ENCODE results near the gene TIAL1.
"Not testable (repeated sequence)": the region's sequence is repeated elsewhere in the genome, so short reads cannot be mapped to it uniquely, and the experiment has no call there.

TIAL1 gene

GRCh38 chr10:119549247-119549999, 47.3 kb downstream of the TIAL1 start:
- no peak for DNase-seq (ENCODE audit: low read depth)

- no peak for DNase-seq (ENCODE audit: low read depth)
These were observed 50.8 kb downstream of the TIAL1 start for GRCh38 chr10:119546009-119546408.

DNA sequence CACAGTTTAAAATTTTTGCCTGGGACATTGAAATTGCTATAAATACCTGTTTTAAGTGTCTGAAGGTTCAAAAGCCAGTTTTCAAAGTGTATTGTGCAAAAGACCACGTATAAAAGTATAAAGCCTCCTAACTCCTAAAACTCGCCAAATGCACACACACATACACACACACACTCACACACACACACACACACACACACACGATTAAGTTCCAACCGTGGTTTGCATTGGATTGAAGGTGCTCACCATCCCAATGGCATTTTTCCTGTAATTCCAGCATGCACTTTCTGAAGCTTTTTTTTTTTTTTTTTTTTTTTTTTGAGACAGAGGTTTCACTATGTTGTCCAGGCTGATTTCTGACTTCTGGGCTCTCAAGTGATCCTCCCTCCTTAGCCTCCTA, 51.5 kb downstream of the TIAL1 start:
- no peak for DNase-seq (ENCODE audit: low read depth)

DNA sequence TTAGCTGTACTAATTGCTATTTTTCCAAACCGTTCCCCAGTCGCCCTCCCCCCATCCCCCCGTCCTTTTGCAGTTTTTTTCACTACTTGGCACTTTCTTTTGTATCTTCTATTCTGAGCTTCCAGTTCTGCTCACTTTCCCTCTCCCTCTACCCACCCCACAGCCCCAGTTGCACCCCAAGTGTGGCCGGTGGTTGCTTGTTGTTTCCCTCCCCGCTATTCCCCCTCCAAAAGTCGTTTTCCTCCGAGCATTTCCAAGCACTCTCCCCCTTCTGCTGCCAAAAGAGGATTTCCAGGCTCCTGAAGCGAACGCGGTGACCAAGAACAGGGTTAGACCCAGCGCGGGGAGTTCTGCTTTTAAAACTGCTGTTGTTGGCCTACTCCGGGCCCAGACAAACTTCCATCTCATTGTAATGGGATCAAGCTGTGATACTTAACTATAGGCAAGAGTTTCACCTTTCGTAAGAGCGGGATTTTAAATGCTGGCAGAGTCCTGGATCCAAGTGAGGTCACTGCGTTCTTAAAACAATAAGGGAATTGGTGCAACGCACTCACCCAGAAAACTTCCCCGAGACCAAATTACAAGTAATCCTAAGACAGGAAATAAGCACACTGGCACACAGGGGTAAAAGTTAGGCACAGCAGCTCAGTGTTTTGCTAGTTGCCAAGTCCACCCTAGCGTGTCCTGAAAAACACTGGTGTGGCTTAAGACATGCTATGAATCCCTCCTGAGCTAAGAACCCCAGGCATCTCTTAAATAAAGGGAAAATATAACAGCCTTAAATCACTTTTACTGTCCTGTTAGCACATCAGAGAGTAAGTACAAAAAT, 52.7 kb downstream of the TIAL1 start:
- no peak for DNase-seq (ENCODE audit: low read depth)

GRCh38 chr10:119542988-119543813, 53.6 kb downstream of the TIAL1 start:
- DNase-seq (ENCODE audit: low read depth), result peak; percentile 59

DNA sequence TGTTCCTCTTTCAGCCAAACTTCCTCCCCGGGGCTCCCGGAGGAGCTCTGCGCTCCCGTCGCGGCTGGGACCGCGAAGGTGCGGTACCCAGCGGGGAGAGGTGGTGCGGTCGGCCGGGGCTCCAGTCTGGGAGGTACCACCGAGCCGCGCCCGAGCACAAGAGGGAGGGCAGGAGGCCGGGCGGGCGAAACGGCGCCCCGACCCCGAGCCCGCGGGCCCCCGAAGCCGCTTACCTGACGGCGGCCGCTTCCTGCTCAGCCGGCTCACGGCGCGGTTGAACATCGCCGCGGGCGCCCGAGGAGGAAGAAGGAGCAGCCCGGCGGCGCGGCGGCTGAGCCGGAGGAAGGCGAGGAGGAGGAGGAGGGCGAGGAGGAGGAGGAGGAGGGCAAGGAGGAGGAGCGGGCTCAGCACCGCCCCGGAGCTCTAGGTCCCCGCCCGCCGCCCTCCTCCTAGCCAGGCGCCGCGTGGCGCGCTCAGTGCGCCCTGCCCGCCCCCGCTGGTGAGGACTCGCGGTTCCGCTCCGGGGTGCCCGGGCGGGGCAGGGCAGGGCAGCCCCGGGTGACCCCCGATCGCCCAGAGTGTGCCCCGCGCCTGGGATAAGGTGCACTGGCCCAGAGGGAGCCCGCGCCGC, 54.3 kb downstream of the TIAL1 start, which contains the start of gene RGS10:
TSS of gene RGS10 (minus strand) at position 363 of the 631 bp plus-strand sequence. CDS start at position 282, 81 bp downstream.
- DNase-seq (ENCODE audit: low read depth), result peak; percentile 78

GRCh38 chr10:119541459-119542356, 55.1 kb downstream of the TIAL1 start:
- DNase-seq (ENCODE audit: low read depth), result peak; percentile 52

- no peak for DNase-seq (ENCODE audit: low read depth)
These were observed 55.7 kb downstream of the TIAL1 start for GRCh38 chr10:119541046-119541445.

- no peak for DNase-seq (ENCODE audit: low read depth)
These were observed 56.7 kb downstream of the TIAL1 start for GRCh38 chr10:119540038-119540437.

GRCh38 chr10:119539359-119539825, 57.4 kb downstream of the TIAL1 start:
- no peak for DNase-seq (ENCODE audit: low read depth)

DNA sequence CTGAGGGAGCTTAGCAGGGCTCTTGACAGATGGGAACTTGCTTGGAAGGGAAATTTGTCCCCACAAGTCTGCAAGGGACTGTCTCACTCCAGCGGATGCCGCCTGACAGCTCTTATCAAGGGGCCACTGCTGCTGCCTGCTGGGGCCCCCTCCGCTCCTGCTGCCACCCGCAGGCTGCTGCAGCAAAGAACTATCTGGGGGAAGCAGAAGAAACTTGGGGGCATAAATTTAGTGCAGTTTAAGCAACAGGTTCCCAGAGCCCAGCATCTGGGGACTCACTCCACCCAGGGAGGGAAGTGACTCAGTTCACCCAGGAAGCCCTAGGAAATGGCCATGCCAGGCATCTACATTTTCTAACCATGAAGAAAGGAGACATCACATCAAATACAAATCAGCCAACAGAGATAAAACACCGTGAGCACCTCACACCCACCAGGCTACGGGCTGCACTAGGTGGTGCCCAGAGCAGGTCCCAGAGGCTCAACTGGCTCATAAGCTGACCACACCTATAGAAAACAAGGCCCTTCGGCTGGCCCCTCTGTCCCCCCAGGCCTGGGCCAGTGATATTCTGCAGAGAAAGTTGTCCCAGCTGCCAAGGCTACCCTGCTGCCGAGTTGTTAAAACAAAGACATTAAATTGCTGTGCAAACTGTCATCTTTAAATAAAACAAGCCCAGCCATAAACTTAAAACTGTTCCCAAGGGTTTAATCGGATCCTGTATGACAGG, 58.0 kb downstream of the TIAL1 start:
- peak; percentile 27 for DNase-seq (ENCODE audit: low read depth)

DNA sequence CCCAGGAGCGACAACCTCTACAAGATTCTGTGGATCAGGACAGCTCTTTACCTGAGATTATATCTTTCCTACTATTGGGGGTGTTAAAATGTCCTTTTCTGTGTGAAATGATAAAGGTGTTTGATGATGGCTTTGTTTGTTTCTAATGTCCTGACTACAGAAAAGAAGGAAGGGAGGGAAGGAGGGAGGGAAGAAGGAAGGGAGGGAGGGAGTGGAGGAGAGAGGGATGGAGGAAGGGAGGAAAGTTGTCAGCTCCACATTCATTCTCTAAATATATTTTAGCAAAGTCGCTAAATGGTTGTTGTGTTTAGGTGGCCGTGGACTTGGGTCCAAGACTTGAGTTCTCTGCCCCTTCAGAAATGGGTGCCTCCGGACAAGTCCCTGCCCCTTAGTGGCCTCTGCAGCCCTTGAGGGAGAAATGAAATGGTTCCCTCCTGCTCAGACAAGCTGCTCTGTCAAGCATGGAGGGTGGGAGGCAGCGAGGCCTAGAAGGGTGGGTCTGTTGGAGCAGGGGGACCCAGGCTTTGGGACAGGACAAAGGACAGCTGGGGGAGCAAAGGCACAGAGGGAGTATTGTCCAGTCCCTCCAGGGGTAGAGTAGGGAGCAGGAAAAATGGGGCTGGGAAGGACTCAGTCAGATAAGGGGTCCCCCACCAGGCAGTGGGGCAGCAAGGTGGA, 58.7 kb downstream of the TIAL1 start:
- no peak for DNase-seq (ENCODE audit: low read depth)

- DNase-seq (ENCODE audit: low read depth), result no peak
These were observed 60.2 kb downstream of the TIAL1 start for GRCh38 chr10:119536508-119537025.

DNA sequence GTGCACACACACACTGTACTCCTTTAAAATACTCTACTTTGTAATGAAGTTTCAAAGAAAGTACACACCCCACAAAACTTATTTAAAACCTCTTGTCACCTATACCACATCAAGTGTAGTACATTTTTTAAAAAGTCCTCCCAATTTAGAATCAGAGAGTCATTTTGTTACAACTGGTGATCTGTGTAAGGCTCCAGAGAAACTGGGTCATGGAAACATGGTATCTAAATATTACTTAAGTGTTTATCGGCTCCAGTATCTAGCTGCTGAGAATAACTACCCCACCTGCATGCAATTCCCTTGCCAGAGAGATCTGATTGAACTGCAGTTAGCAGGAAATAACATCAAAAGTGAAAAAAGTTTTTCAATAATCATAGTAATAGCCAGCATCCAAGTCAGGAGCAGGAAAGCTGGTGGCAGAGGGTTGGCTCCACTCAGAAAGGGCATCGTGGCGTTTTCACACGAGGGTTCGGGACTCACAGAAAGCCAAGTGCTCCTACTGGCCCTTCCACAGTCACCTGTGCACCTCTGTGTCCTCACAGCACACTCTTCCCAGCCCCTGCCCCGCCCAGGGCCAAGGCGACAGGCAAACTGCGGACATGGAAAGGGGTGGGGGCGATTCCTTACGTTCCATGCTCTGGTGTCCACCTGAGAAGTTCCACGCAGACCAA, 60.8 kb downstream of the TIAL1 start:
- DNase-seq (ENCODE audit: low read depth), result no peak

DNA sequence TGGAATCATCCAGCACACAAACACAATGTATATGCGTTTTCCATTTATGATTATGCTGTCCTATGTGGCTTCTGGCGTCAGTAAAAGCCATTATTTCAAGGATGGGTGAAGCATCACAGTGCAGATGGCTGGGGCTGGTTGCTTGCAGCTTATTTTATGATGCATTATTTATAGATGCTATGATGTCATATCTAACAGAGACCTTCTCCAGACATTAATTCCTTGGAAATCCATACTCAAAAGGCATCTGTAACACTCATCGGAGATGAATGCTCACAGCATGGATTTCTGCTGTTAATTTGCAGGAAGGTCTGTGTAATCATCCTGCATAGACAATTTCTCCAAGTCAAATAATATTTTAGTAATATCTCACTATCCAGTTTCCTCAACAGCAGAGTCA, 61.5 kb downstream of the TIAL1 start:
- no peak for DNase-seq (ENCODE audit: low read depth)

- DNase-seq (ENCODE audit: low read depth), result no peak
These were observed 63.3 kb downstream of the TIAL1 start for GRCh38 chr10:119533473-119533872.

DNA sequence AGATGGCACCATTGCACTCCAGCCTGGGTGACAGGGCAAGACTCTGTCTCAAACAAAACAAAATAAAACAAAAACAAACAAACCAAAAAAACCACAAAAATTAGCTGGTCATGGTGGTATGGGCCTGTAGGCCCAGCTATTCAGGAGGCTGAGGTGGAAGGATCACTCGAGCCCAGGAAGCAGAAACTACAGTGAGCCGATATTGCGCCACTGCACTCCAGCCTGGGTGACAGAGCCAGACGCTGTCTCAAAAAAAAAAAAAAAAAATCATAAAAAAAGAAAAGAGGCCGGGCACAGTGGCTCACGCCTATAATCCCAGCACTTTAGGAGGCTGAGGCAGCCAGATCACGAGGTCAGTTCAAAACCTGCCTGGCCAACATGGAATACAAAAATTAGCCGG, 64.0 kb downstream of the TIAL1 start:
- DNase-seq (ENCODE audit: low read depth), result not testable (repeated sequence)

DNA sequence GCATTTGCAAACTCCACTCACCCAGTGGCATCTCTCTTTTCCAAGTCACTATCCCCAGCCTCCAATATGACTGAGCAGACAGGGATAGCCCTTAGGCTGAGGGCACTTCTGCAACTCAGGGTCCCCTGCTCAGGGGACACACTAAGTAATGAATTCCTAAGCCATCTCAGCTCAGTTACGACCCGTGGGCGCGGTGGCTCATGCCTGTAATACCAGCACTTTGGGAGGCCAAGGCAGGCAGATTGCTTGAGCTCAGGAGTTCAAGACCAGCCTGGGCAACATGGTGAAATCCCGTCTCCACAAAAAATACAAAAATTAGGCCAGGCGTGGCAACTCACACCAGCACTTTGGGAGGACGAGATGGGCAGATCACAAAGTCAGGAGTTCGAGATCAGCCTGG, 64.5 kb downstream of the TIAL1 start:
- DNase-seq (ENCODE audit: low read depth), result not testable (repeated sequence)

GRCh38 chr10:119531067-119531466, 65.7 kb downstream of the TIAL1 start:
- DNase-seq (ENCODE audit: low read depth), result no peak

Data from stimulated activated CD8-positive, alpha-beta memory T cell treated with anti-CD3 and anti-CD28 coated beads, Interleukin-4, amount 100 ng/mL, for 24 hours (primary cell).